IPS DF 4.7 (cell line): ENCODE measurements around the gene PAMR1.
A peak's percentile ranks its signal among the peaks of the same experiment; 100 is the strongest.

Experiments
- DNase-seq: peaks from one replicate; pipeline ENCODE4 v3.0.0-alpha.2; 2013; ENCODE audit warnings: low spot score; ENCODE audit errors: extremely low read depth

The PAMR1 gene

DNA sequence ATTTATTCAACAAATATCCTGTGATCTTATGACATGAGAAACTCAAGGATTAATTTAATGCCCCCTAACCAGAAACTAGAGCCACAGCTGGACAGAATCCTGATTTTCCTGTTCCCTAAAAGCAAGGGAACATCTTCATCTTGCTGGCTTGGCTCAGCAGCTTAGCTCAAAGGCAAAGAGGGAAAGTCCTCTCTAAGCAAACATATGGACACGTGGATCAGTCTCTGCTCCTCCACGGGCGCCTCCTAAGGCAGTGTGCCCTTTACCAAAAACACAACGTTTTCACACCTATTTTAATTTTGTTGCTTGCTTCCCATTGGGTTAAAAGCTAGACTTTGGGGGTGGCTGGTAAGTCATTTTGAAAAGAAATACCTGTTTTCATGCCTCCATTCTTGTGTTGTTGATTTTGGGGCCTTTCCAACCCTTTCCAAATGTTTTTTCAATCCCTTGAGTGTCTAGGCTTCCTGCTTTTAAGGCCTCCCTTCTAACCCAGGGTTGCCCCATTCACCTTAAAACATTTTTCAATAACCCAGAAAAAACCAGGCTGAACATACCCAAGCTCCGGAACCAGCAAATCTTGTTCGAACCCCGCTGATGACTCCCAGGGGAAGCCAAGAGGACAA is 121.5 kb downstream of the PAMR1 start:
- DNase-seq, result no peak

DNA sequence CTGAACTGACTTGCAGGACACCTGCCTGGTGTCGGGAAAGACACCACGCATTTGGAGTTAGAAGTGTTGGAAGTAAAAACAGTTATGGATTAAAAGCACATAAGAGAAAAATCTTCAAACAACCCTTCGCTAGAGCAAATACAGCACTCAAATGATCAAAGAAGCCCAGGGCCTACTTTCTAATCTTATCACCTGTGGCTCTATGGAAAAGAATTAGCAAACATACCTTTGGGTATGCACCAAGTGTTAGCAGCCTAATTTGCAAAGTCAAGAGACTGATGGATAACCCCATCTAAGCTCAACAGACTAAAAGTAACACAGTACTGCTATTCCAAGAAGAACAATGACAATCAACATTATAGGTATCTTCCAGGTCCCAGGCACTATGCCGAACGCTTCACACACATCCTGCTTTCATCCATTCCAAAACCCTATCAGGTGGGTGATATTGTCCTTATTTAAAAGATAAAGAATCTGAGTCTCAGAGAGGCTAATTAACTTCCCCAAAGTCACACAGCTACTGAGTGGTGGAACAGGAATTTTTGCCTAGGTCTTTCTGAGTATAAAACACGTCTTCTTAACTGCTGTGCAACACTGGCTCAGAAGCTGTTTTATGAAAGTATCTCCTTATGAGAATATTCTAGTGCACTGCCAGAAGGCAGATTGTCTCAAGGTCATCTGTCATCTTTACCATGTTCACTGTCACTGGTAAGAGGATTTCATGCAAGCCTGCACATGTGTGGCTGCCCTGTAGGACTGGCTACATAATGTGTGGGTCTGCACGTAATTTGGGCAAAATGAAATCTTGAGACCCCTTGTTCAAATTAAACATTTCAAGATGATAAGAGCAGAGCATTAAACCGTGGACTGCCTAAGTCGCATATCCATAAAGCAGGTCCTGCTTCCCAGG is 122.4 kb downstream of the PAMR1 start:
- no peak for DNase-seq

DNA sequence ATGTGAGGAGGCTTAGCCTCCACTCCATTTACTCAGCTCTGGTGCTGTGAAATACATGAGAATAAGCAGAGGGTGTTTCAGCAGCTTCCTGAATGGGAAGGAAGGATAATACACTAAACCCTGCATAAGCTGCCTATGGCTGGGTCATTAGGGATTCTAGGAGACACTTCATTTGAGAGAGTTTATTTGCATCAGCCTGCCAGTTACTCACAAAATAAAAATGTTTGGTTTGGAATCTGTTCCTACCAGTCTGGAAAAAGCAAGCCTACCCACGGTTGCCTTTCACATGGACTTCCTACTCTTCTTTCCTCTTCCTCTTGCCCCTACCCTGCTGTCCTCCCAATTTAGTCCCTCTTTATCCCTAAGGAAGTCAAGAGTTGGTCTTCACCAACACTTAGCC is 126.5 kb downstream of the PAMR1 start:
- DNase-seq, result no peak

GRCh38 chr11:35394941-35395340 is 130.5 kb downstream of the PAMR1 start:
- no peak for DNase-seq

GRCh38 chr11:35393098-35393497 is 132.3 kb downstream of the PAMR1 start:
- no peak for DNase-seq

- peak; percentile 33 for DNase-seq
Observed at GRCh38 chr11:35391922-35392688, 133.3 kb downstream of the PAMR1 start.

GRCh38 chr11:35390737-35391682 is 134.4 kb downstream of the PAMR1 start:
- DNase-seq, result no peak

GRCh38 chr11:35389897-35390465 is 135.4 kb downstream of the PAMR1 start:
- DNase-seq, result no peak

DNA sequence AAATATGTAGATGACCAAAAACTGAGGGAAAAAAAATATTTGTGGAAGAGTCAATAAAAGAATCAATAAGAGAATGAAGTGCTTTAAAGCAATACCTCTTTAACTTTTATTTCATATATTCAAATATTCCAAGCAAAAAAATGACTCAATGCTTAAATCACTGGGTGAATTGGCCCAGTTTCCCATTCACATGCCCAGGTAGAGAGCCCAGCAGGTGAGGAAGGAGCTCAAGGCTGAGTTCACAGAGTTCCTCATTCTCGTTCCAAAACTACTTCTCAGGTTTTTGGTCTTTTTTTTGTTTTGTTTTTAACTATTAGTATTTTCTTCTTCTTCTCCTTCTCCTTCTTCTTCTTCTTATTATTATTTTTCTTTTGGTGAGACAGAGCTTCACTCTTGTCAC is 136.3 kb downstream of the PAMR1 start:
- no peak for DNase-seq

GRCh38 chr11:35388061-35388460 is 137.4 kb downstream of the PAMR1 start:
- no peak for DNase-seq

- no peak for DNase-seq
Observed at GRCh38 chr11:35387111-35387982, 138.1 kb downstream of the PAMR1 start.

DNA sequence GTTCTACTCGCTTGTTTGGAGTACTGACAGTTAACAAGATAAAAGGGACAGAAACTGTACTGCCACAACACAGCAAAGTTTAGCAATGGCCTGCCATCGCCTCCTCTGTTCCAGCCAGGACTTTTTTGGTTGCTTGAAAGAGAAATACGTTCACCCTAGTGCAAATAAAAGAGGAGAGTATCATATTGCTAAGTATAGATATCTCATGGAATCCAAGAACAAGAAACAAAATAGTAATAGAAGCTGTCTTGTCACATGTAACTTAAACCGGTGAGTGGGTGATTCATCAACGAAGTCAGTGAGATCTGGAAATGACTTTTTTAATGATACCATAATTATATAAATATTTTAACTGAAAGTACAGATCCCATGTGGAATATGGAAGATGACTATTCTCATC is 141.5 kb downstream of the PAMR1 start:
- DNase-seq, result no peak
